GM21723 (cell line): ENCODE results near the gene S100A3.
"Not testable (repeated sequence)": the region's sequence is repeated elsewhere in the genome, so short reads cannot be mapped to it uniquely, and the experiment has no call there.

Source experiments
- ATAC-seq: cut with Tn5 transposase; IDR thresholded peaks from one replicate; pipeline ENCODE4 v1.9.1; 2021; ENCODE audit warnings: mild to moderate bottlenecking, moderate library complexity; ENCODE audit not compliant: unreplicated experiment

Gene S100A3

GRCh38 chr1:153570874-153571273, 21.8 kb upstream of the S100A3 start:
- ATAC-seq, result no peak

- no peak for ATAC-seq
Measured at GRCh38 chr1:153569465-153569864, 20.4 kb upstream of the S100A3 start.

GRCh38 chr1:153568367-153569099, 19.5 kb upstream of the S100A3 start:
- no peak for ATAC-seq

GRCh38 chr1:153567621-153568366, 18.7 kb upstream of the S100A3 start:
- no peak for ATAC-seq

- ATAC-seq, result no peak
Measured at GRCh38 chr1:153566414-153567371, 17.6 kb upstream of the S100A3 start.

- ATAC-seq, result no peak
Measured at GRCh38 chr1:153565529-153566374, 16.7 kb upstream of the S100A3 start, which contains the start of gene S100A2. Gene S100A2 (minus strand): TSS chr1:153565844. CDS start chr1:153563877, 1,967 bp downstream.

- no peak for ATAC-seq
Measured at GRCh38 chr1:153563991-153564390, 14.9 kb upstream of the S100A3 start.

- no peak for ATAC-seq
Measured at GRCh38 chr1:153563483-153563901, 14.4 kb upstream of the S100A3 start.

GRCh38 chr1:153562021-153562420, 13.0 kb upstream of the S100A3 start:
- ATAC-seq, result not testable (repeated sequence)

- ATAC-seq, result no peak
Measured at GRCh38 chr1:153561466-153561985, 12.5 kb upstream of the S100A3 start.

GRCh38 chr1:153560771-153561465, 11.9 kb upstream of the S100A3 start:
- ATAC-seq, result no peak

GRCh38 chr1:153560241-153560640, 11.2 kb upstream of the S100A3 start:
- ATAC-seq, result no peak

- no peak for ATAC-seq
Measured at GRCh38 chr1:153557877-153558276, 8.8 kb upstream of the S100A3 start.

- no peak for ATAC-seq
Measured at GRCh38 chr1:153556348-153556747, 7.3 kb upstream of the S100A3 start.

- ATAC-seq, result no peak
Measured at GRCh38 chr1:153553830-153554541, 4.9 kb upstream of the S100A3 start.

- ATAC-seq, result no peak
Measured at GRCh38 chr1:153553096-153553495, 4.0 kb upstream of the S100A3 start.

- no peak for ATAC-seq
Measured at GRCh38 chr1:153552335-153552734, 3.3 kb upstream of the S100A3 start.

- ATAC-seq, result no peak
Measured at GRCh38 chr1:153550827-153551500, 1.9 kb upstream of the S100A3 start.
